ENCODE data around the gene SKA3. TPM values are rescaled to one million over a fixed set of nuclear protein-coding genes. Genes with fewer than 3 reads are reported as not detected.
"Not testable (repeated sequence)": the region's sequence is repeated elsewhere in the genome, so short reads cannot be mapped to it uniquely, and the experiment has no call there.

Gene SKA3
- total RNA-seq, 1 experiment from 2014 or later: 20.2 TPM

DNA sequence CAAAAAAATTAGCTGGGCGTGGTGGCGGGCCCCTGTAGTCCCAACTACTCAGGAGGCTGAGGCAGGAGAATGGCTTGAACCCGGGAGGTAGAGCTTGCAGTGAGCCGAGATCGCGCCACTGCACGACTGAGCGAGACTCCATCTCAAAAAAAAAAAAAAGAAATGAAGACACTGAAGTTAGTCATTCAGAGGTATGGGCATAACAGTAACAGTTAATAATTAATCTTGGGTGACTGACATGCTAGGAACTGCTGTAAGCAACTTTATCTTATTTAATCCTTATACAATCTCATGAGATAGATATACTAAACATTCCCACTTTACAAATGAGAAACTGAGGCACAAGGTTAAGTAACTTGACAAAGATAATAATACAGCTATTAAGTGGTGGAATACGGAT, 4.9 kb downstream of the SKA3 start:
- DNase-seq (ENCODE audit: low spot score): no peak

DNA sequence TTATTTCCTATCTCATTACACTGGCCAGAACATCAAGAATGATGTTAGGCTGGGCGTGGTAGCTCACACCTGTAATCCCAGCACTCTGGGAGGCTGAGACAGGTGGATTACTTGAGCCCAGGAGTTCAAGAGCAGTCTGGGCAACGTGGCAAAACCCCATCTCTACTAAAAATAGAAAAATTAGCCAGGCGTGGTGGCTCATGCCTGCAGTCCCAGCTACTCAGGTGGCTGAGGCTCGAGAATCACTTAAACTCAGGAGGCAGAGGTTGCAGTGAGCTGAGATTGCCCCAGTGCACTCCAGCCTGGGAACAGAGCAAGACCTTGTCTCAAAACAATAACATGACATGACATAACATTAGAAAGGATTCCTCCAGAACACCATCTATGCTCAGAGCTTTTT, 10.7 kb downstream of the SKA3 start:
- DNase-seq (ENCODE audit: low spot score): not testable (repeated sequence)

DNA sequence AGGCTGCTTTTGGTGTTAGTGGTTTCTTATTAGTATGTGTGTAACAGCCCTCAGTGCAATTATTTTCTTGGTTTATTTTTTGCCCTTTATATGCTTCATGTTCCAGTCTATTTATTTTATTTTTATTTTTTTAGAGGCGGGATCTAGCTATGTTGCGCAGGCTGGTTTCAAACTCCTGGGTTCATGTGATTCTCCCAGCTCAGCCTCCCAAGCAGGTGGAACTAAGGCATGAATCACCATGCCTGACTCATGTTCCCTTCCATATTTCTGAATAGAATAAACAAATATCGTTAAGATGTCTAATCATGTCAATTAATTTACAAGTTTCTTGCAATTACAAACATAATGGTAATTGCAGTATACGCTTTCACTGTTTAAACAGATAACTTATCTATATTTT, 11.7 kb downstream of the SKA3 start:
- DNase-seq (ENCODE audit: low spot score): no peak

DNA sequence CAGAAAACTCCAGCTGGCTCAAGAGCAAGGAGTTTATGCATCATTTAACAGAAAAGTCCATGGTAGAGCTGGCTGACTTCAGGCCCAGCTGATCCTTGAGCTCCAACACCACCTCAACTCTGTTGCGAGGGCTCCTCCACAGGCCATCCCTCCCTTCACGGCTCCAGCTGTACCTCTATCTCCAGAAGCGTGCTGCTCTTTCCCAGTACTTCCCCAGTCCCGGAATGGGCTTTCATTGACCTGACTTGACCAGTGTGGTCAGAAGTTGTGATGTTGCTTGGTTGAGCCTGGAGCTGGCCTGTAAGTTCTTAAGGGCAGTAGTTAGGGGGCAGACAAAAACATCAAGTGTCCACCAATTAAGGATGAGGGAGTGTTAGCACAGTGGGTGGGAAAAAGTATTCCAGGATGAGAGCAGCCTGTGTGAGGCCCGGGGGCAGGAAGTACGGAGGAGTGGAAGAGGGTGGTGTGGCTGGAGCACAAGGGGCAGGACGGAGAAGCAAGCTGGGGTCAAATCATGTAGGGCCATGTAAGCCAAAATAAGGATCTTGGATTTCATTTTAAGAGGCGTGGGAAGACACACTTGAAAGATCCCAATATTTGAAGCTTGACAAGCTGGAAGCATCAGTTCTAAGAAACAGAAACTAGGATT, 24.0 kb downstream of the SKA3 start:
- DNase-seq (ENCODE audit: low spot score): no peak

DNA sequence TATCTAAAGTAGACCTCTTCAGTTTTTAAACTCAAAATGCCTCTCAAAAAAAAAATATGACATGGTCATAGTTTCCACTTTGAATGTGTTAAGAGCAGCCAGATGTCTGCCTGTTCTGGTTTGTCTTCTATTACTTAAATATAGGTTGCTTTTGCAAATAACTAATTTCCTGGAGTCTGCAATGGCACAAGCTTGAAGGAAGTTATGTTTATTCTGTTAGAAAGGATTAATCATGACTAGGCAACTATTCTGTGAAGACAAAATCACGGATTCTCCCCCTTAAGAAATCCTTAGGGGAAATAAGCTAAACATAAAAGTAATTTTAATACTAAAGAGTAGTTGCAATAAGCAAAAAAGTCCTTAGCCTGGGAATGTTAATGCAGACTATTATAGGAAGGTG, 26.3 kb downstream of the SKA3 start:
- DNase-seq (ENCODE audit: low spot score): no peak

DNA sequence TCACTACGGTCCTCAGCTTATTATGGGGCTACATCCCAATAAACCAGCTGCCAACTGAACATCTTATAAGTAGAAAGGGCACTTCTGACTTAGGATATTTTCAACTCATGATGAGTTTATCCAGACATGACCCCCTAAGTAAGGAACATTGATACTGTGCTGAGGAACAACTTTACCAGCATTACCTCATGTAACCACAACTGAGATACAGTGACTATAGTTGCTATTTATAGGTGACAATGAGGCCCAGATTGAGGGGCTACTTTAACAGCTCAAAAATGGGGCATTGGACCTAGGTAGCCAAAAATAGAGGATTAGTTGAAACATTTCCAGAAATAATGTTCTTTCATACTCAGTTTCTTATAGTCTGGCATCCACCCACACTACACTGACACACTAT, 26.8 kb downstream of the SKA3 start:
- DNase-seq (ENCODE audit: low spot score): no peak

DNA sequence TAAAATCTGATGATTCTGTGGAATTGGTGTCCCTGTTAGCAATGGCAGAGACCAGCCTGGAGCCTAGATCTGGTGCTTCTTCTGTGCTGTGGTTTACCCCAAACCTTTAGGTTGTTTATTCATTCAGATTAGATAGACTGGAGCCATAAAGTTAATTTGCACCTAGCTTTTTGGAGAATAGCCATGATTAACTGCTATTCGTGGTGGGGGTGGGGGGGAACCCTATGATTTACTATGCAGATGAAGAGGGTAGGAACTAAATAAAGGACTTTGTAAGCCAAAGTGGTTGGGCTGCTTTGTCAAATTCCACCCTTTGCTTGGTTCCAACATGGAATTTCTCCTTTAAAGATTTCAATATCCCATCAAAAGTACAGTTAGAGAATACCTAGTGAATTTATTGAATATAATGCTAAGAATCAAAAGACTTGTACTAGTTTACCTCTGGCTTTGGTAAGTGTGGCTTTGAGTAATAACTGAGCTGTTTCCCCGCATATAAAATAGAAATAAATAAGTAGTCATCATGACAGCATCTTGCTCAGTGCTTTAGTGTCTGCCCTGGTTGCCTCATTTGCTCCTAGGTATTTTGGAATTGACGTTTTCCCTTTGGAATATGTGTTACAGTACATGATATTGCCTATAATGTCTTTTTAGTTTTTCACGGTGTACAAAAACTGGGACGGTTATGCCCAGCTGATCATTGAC, 27.6 kb downstream of the SKA3 start:
- no peak for DNase-seq (ENCODE audit: low spot score)

DNA sequence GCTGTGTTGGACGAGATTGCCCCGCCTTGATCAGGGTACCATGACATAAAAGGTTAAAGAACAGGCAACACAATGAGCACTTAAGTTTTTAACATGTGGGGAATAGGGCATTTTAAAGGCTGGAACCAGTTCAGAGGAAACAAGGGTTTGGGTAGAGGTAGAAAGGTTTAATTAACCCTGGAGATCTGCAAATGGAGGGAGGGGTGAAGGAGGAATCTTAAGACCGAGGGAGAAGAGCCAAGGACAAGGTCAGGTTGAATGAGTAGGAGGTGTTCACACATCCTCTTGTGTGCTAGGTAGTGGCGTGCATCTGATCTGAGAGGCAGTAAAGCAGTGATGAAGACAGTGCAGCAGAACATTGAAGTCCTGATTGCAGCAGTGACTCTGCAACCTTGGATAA, 28.5 kb downstream of the SKA3 start:
- DNase-seq (ENCODE audit: low spot score): no peak

DNA sequence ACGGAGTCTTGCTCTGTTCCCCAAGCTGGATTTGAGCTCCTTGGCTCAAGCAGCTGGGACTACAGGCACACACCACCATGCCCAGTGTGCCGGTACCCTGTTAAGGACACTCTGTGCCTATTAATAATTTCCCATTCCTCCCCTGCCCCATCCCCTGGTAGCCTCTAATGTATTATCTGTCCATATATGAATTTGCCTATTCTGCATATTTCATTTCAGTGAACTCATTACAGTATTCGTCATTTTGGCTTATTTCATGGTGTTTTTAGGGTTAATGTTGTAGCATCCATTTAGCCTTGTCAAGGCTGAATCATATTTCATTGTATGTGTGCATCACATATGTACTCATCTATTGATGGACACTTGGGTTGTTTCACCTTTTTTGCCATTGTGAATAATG, 33.6 kb downstream of the SKA3 start:
- DNase-seq (ENCODE audit: low spot score): no peak

DNA sequence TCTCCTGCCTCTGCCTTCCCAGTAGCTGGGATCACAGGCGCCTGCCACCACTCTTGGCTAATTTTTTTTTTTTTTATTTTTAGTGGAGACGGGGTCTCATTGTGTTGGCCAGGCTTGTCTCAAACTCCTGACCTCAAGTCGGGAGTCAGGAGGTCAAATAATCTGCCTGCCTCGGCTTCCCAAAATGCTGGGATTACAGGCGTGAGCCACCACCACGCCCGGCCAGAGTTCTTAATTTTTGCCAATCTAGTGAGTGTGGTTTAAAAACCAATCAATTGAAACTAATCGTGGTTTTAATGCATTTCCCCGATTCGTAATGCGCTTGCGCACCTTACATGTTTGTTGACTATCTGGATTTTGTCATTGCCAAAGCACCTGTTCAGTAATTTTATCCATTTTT, 37.0 kb downstream of the SKA3 start:
- no peak for DNase-seq (ENCODE audit: low spot score)

DNA sequence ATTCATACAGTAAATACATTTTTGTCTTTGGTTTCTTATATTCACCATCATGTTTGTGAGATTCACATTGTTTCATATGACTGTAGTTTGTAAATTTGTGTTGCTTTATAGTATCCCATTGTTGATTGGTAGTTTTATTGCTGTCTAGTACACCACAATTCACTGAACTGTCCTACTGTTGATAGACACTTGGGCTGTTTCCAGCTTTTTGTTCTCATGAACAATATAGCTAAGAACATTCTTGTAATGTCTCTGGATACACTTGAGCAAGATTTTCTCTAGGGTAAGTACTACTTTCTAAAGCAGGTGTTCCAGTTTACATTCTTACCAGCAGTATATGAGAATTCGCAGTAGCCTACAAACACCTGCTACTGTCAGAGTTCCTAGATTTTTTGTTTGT, 37.8 kb downstream of the SKA3 start:
- DNase-seq (ENCODE audit: low spot score): no peak

DNA sequence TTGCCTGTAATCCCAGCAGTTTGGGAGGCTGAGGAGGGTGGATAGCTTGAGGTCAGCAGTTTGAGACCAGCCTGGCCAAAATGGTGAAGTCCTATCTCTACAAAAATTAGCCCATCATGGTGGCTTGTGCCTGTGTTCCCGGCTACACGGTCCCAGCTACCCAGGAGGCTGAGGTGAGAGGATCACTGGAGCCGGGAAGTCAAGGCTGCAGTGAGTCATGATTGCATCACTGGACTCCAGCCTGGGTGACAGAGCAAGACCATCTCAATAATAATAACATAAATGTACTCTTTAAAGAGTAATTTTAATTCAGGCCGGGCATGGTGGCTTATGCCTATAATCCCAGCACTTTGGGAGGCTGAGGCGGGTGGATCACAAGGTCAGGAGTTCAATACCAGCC, 38.7 kb downstream of the SKA3 start:
- DNase-seq (ENCODE audit: low spot score): no peak

DNA sequence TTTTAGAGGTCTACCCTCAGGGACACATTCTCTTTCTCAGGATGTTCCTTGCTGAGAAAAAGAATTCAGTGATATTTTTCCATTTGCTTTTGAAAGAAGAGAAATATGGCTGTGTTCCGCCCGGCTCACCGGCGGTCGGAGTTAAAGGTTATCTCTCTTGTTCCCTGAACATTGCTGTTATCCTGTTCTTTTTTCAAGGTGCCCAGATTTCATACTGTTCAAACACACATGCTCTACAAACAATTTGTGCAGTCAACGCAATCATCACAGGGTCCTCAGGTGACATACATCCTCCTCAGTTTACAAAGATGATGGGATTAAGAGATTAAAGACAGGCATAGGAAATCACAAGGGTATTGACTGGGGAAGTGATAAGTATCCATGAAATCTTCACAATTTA, 40.5 kb downstream of the SKA3 start:
- not testable (repeated sequence) for DNase-seq (ENCODE audit: low spot score)

DNA sequence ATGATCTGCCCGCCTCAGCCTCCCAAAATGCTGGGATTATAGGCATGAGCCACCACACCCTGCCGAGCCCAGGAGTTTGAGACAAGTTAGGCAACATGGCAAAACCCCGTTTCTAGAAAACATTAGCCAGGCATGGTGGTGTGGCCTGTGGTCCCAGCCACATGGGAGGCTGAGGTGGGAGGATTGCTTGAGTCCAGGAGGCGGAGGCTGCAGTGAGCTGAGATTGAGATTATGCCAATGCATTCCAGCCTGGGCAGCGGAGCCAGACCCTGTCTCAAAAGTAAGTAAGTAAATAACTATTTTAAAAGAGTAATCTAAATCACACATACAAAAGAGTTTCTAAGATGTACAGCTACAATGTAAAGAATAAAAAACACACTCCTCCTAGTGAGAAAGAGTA, 41.9 kb downstream of the SKA3 start:
- DNase-seq (ENCODE audit: low spot score): no peak

DNA sequence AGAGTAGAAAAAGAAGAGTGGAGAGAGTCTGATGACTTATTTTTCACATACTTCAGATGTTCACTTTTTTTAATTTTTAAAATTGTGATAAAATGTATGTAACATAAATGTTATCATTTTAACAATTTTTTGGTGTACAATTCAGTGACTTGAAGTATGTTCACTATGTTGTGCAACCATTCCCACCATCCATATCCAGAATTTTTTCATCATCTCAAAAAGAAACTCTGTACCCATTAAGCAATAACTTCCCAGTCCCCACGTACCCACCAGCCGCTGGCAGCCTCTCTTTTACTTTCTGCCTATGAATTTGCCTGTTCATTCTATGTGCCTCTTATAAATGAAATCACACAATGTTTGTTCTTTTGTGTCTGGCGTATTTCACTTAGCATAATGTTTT, 43.3 kb downstream of the SKA3 start:
- no peak for DNase-seq (ENCODE audit: low spot score)

DNA sequence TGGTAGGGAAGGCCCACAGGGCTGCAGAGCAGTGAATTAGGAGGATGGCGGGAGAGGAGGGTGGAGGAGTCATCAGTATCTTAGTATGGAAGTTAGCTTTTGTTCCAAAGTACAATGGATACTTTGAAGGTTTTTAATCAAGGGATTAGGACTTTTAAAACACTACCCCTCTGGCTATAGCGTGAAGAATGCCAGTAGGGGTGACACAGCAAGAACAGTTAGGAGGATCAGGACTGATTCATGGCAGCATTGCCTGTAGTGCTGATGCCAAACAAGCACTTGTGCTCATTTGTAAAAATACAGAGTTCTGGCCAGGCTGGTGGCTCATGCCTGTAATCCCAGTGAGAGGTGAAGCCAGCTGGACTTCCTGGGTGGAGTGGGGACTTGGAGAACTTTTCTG, 46.2 kb downstream of the SKA3 start:
- DNase-seq (ENCODE audit: low spot score): no peak

DNA sequence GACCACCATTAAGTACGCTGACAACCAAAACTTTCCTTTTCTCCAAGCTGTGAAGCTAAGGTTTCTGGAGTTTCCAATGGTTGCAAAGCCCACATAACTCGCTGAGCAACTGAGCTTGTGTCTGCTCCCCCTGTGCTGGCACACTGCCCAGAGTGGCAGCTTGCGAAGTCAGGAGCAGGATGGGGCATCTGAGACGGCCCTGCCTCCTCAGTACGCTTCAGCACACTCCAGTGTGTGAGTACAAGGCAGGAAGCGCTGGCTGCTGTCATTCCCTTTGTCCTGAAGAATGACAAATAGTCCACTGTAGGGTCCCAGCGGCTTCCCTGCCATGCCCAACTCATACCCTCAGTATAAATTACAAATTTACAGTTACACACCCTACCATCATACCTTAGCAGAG, 51.5 kb downstream of the SKA3 start:
- DNase-seq (ENCODE audit: low spot score): peak; percentile 57

DNA sequence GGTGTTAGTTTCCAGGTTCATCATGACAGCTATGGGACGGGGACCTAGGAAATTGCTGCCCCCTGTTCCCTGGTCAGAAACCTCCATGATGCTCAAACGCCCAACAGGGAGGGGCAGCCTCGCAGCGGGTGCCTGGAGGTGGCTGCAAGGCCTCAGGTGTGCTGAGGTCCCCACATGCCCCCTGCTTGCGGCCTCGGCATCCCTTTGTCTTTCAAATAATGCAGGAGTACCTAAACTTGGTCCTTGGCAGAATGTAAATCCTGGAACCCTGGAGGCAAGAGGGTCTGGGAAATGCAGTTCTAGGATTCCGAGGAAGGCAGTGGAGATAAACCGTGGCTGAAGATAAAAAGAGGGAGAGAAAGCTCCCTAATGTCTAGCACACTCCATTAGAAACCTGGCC, 52.4 kb downstream of the SKA3 start:
- no peak for DNase-seq (ENCODE audit: low spot score)

DNA sequence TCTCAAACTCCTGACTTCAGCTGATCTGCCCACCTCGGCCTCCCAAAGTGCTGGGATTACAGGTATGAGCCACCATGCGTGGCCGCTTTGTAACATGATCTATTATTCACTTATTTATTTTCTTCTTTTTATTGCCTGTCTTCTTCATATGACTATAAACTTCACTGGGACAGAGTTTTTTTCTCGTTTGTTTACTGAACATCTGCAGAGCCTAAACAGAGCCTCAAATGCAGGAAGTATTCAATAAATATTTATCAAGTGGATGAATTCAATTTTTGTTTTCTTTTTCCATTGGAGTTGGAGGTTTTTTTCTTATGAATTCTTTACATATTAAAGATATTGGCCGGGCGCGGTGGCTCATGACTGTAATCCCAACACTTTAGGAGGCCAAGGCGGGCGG, 54.7 kb downstream of the SKA3 start:
- DNase-seq (ENCODE audit: low spot score): no peak

DNA sequence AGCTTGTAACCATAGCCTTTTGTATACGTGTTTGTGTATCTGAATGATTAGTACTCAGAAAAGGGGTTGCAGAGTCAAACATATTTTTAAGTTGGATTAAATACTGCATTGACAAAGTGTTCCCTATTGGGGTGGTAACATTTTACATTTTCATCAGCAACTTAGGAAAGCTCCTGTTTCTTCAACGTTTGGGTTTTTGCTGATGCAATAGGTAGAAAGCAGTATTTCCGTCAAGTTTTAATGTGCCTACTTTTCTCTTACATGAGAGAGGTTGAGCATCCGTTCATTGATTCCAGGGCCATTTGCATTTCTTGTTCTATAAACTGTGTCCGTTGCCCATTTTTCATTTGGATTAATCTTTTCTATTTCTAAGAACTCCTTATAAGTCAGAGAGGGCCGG, 56.2 kb downstream of the SKA3 start:
- DNase-seq (ENCODE audit: low spot score): no peak

DNA sequence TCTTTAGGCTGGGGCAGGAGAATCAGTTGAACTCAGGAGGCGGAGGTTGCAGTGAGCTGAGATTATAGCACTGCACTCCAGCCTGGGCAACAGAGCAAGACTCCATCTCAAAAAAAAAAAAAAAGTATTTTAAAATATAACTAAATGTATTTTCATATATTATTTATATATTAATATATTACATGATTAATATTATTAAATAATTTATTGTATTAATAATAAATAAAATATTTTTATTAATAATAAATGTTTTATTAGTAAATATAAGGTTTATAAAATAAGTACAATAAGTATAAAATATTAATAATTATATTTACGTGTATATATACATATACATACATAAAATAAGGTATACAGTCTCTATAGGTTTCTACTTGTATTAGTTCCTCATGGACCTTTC, 56.8 kb downstream of the SKA3 start:
- no peak for DNase-seq (ENCODE audit: low spot score)

DNA sequence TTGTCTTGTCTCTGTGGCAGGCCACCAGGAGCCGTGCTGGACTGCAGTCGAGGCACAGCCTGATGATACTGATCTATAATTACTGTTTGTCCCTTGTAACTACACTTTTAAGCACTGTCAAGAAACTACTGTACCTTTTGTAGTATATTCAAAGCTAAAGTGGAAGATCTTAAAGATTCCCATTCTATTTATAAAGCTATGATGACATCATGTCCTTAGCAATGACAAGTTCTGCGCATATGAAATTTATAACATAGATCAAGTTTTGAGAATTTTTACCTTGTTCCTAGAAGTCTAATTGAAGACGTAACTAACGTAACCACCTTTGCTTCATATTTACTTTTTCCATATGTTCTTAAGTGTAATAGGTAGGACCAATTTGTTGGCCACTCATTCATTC, 58.2 kb downstream of the SKA3 start:
- DNase-seq (ENCODE audit: low spot score): no peak

DNA sequence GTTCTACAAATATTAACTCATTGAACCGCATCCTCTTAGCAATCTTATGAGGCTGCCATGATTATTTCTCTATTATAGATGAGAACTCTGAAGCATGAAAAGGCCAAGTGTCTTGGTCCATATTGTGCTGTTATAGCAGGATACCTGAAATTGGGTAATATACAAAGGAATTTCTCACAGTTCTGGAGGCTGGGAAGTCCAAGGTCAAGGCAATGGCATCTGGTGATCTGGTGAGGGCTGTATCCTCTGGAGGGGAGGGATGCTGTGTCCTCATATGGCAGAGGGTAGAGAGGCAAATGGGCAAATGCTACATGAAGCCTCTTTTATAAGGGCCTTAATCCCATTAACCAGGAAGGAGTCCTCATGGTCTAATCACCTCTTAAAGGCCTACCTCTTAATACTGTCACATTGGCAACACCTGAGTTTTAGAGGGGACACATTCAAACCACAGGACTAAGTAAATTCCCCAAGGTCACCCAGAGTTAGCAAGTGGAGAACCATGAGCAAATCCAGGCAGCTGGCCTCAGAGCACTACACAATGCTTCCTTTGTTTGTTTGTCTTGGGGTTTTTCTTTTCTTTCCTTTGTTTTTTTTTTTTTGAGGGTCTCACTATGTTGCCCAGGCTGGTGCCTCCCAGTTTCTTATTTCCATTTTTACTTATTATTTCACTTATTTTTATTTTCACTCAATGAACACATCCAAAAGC, 59.1 kb downstream of the SKA3 start:
- DNase-seq (ENCODE audit: low spot score): no peak
